ENCODE results near the gene TMEM151A. TPM values are rescaled to one million over a fixed set of nuclear protein-coding genes. Genes with fewer than 3 reads are reported as not detected.
"Not testable (repeated sequence)": the region's sequence is repeated elsewhere in the genome, so short reads cannot be mapped to it uniquely, and the experiment has no call there.

Gene TMEM151A
- polyA plus RNA-seq, 1 experiment: 0.15 TPM

DNA sequence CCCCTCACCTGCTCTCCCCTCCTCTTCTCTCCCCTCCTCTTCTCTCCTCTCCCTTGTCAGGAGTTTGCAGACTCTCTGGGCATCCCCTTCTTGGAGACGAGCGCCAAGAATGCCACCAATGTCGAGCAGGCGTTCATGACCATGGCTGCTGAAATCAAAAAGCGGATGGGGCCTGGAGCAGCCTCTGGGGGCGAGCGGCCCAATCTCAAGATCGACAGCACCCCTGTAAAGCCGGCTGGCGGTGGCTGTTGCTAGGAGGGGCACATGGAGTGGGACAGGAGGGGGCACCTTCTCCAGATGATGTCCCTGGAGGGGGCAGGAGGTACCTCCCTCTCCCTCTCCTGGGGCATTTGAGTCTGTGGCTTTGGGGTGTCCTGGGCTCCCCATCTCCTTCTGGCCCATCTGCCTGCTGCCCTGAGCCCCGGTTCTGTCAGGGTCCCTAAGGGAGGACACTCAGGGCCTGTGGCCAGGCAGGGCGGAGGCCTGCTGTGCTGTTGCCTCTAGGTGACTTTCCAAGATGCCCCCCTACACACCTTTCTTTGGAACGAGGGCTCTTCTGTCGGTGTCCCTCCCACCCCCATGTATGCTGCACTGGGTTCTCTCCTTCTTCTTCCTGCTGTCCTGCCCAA lies 15.6 kb upstream of the TMEM151A start:
- peaks cover 33% of the 10 kb centered on the region for H3K36me3 ChIP-seq (ENCODE audit: control insufficient read depth, insufficient read depth, low read length)
- no peak for DNase-seq (ENCODE audit: low read depth)
- ChIA-PET POLR2A (no interaction called here), CTCF (no interaction called here)
- H3K27me3 ChIP-seq (ENCODE audit: control insufficient read depth, insufficient read depth, low read length): no peaks in the 10 kb centered on the region
- TF ChIP-seq CTCF (IDR thresholded peaks at IDR 0.05; ENCODE audit: insufficient read depth, low read depth, low read length): no peak
- no peak overlapping the region for H3K4me3 ChIP-seq (ENCODE audit: low read depth, low read length)

GRCh38 chr11:66276619-66277018 lies 15.1 kb upstream of the TMEM151A start:
- H3K36me3 ChIP-seq (ENCODE audit: control insufficient read depth, insufficient read depth, low read length): peaks cover 32% of the 10 kb centered on the region
- CTCF ChIA-PET: interaction anchor here (0.8 kb wide), 1 partner anchor 8 kb away, joined by 3 read pairs; the partner anchor contains the start of gene RAB1B
- H3K27me3 ChIP-seq (ENCODE audit: control insufficient read depth, insufficient read depth, low read length); POLR2A ChIA-PET; DNase-seq (ENCODE audit: low read depth); H3K4me3 ChIP-seq (ENCODE audit: low read depth, low read length): not testable (repeated sequence)

DNA sequence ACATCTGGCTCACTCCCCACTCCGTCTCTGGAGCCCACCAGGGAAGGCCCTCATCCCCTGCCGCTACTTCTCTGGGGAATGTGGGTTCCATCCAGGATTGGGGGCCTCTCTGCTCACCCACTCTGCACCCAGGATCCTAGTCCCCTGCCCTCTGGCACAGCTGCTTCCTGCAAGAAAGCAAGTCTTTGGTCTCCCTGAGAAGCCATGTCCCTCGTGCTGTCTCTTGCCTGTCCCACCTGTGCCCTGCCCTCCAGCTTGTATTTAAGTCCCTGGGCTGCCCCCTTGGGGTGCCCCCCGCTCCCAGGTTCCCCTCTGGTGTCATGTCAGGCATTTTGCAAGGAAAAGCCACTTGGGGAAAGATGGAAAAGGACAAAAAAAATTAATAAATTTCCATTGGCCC lies 14.6 kb upstream of the TMEM151A start:
- H3K27me3 ChIP-seq (ENCODE audit: control insufficient read depth, insufficient read depth, low read length); H3K4me3 ChIP-seq (ENCODE audit: low read depth, low read length); DNase-seq (ENCODE audit: low read depth); POLR2A ChIA-PET: not testable (repeated sequence)
- CTCF ChIA-PET: interaction anchor here (0.8 to 1.0 kb wide), 2 partner anchors 9 to 11 kb away, joined by 3 read pairs; partner anchors contain the start of gene RAB1B
- H3K36me3 ChIP-seq (ENCODE audit: control insufficient read depth, insufficient read depth, low read length): peaks cover 27% of the 10 kb centered on the region

DNA sequence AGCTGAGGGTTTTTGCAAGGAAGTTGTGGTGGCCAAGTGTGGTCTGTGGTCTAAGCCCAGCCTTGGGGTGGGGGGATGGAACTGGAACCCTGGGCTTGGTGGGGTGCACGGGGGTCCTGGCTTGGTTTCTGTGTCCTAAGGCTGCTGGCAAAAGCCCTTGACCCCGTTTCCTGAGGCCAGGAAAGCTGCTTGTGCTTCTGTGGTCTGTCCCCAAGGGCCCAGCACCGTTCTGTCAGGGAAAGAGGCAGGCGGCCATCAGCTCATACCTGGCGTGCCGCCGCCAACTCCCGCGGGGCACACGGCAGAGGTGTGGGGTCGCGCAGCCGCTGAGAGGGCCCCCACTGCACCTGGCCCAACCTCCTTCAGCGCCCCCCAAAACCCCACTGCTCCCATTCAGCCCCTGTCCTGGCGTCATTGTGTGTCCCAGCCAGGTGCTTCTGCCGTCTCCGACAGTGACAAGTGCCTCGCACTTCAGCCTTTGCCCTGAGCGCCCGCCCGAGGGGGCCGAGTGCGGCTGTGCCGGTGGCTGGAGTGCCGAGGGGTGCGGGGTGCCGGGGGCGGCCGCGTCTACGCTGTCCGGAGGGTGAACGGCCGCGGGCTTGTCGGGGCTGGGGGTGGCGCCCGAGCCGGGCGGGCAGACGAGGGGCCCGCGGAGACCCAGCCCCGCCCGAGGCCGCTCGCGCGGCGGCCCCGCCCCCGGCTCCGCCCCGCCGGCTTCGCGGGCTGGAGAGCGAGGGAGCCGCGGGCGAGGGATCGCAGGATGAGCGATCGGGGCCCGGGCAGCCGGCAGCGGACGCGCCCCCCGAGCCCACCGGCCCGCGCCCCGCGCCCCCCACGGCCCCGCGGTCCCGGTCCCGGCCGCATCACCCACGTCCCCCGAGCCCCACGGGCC lies 14.0 kb upstream of the TMEM151A start, which contains the start of gene CNIH2:
Gene CNIH2 (plus strand): TSS at position 705 of the 892 bp plus-strand sequence. CDS start 282 bp downstream, outside the sequence.
- POLR2A ChIA-PET: no interaction called here
- no peak for DNase-seq (ENCODE audit: low read depth)
- Histone ChIP-seq H3K27me3 (ENCODE audit: control insufficient read depth, insufficient read depth, low read length) (no peaks in the 10 kb centered on the region), H3K36me3 (ENCODE audit: control insufficient read depth, insufficient read depth, low read length) (peaks cover 22% of the 10 kb centered on the region), H3K4me3 (ENCODE audit: low read depth, low read length) (peak within 1 kb of the TSS; percentile 22)
- no peak for TF ChIP-seq CTCF (IDR thresholded peaks at IDR 0.05; ENCODE audit: insufficient read depth, low read depth, low read length)
- CTCF ChIA-PET: interaction anchor here (0.8 to 1.0 kb wide), 2 partner anchors 9 to 10 kb away, joined by 3 read pairs; partner anchors contain the start of gene RAB1B

DNA sequence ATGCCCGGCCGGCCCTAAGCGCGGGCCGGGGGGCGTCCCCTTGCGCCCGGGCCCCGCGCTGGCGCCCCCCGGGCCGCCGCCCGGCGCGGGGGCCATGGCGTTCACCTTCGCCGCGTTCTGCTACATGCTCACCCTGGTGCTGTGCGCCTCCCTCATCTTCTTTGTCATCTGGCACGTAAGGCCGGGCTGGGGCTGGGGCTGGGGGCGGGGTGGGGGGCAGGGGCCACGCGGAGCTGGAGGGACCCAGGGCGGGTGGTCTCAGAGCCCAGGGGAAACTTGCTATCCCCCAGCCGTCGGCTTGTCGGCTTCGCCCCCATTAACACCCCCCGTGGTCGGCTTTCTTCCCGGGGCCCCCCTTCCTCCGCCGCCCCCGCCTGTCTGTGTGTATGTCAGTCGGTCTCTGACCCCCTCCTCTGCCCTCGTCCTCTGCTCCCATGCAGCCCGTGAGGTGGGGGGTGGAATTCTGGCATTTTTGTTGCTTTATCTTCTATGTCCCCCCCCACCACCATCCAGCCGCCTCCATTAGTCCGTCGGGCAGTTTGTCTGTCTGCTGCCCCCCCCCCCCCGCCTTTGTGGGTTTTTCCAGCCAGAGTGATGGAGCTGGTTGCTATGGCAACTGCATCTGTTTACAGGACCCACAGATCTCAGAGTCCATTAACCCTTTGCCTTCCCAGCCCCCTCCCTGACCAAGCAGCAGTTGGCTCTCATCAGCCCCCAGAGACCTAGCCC lies 13.2 kb upstream of the TMEM151A start:
- CTCF ChIA-PET: no interaction called here
- Histone ChIP-seq H3K27me3 (ENCODE audit: control insufficient read depth, insufficient read depth, low read length) (no peaks in the 10 kb centered on the region), H3K4me3 (ENCODE audit: low read depth, low read length) (peak overlapping the region; percentile 4; the same call in 1 of the 2 replicates), H3K36me3 (ENCODE audit: control insufficient read depth, insufficient read depth, low read length) (peaks cover 14% of the 10 kb centered on the region)
- TF ChIP-seq CTCF (IDR thresholded peaks at IDR 0.05; ENCODE audit: insufficient read depth, low read depth, low read length): no peak
- POLR2A ChIA-PET: interaction anchor here (0.6 kb wide), 1 partner anchor 56 kb away, joined by 4 read pairs; no protein-coding TSS in a partner anchor
- no peak for DNase-seq (ENCODE audit: low read depth)

All from BJ (cell line).